Endometrium (tissue), 2 donors: ENCODE measurements around the gene KLK11.

Experiments
- FAIRE-seq: peaks from 2 replicates; lab custom pipeline; 2012; peaks lifted over from hg19 to GRCh38; lab: Jason Lieb, UNC
- donor health status: control.
- donor health status: control.

KLK11 gene, protein sequence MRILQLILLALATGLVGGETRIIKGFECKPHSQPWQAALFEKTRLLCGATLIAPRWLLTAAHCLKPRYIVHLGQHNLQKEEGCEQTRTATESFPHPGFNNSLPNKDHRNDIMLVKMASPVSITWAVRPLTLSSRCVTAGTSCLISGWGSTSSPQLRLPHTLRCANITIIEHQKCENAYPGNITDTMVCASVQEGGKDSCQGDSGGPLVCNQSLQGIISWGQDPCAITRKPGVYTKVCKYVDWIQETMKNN

DNA sequence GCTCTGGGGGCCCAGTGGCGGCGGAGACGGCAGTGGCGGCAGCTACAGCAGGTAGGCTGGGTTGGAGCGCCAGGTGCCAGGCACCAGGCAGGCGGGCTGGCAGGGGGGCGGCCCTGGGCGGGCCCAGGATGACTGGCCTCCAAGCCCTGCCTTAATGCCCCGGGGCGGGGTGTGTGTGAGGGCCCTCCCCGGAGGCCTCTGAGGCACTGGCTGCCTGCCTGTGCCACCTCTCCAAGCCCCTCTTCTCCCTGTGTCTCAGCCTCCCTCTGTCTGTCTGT is at the start of gene KLK11:
Gene KLK11, minus strand, starts transcription at position 63 of the 278 bp plus-strand sequence. CDS start 985 bp downstream, outside the sequence.
- FAIRE-seq: no peak

DNA sequence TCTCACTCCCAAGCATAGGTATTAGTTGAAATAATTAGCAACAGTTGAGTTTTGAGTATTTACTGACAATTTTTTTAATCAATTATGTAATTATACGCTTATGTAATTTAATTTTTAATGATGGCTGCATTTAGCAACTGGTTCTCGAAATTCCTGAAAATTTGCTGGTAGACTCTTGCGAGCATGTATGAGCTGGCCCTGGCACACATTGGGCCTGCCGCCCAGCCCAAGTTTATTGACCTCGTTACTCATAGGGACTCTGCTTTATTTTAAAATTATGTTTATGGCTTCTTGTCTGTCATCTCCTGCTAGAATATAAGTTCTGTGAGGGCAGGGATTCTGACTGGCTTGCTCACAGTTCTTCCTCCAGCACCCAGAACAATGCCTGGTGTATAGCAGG is 49.6 kb upstream of the KLK11 start:
- no peak for FAIRE-seq

DNA sequence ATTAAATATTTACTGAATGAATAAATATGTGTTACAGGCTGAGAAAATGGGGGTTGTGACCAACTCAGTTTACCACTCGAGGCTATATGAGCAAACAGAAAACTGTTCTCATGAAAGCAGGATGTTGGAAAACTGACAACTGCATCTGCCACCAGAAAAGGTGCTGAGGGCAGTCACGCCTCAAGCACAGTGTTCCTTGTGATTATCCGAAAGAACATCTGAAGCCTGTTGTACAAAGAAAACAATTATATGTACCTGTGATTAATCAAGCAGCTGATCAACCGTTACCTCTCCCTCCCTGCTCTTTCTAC is 44.6 kb upstream of the KLK11 start:
- no peak for FAIRE-seq

DNA sequence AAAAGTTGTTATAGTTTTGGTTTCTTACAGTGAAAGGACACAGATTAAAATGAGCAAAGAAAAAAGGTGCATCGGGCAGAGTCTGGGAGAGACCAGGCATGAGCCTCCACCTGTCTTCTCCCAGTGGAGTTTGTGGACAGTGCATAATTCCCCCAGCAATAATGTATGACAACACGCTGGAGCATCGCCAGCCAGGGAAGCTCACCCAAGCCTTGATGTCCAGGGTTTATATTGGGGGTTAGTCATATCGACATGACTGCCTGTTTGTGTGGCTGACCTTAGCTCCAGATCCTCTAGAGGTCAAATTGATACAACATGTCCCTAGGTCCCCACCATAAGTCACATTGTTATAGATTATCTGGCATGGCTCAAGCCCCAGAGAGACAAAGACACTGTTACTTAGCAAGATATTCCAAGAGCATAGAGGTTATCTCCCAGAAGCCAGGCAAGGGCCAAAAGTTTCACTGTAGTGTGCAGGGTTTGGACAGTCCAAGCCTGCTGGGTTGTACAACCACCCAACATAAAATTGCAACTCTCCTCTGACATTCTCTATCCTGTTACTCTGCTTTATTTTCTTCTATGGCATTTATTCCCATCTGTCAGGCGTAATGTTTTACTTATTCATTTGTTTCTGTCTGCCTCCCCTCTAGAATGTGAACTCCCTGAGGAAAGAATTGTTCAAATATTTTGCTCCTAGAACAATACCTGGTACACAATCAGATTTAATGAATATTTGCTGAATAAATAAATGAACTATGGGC is 44.1 kb upstream of the KLK11 start:
- no peak for FAIRE-seq

DNA sequence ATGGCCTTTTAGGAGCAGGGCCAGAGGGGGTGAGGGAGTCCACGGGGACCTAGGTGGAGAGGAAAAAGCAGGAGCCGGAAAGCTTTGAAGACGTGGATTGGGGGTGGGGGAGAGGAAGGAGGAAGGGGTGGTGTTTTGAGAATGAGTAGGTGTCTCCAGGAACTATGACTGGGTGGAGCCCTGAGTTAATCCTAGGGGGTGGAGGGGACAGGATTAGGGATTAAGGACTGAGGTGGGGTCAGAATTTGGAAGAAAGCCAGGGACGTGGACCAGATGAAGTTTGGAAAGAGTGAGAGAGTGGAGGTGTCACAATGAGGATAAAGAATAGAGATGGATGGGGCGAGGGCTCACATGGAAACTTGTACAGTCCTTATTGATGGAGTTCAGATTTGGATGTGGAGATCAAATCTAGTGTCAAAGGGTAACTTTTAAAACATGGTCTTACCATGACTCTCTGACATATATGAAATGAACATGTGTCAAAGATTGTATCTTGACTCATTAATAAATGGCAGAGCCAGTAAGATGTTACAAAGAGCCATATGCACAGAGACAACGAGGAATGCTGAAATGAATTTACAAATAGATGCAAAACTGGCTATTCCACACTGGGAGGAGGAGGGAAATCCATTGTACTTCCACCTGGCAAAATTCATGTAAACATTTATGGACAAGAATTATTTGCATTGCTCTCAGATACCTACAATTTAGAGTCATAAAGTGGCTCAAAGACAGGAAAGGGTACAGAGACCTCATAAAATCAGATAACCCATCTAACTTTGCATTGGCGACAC is 40.2 kb upstream of the KLK11 start:
- FAIRE-seq: no peak

DNA sequence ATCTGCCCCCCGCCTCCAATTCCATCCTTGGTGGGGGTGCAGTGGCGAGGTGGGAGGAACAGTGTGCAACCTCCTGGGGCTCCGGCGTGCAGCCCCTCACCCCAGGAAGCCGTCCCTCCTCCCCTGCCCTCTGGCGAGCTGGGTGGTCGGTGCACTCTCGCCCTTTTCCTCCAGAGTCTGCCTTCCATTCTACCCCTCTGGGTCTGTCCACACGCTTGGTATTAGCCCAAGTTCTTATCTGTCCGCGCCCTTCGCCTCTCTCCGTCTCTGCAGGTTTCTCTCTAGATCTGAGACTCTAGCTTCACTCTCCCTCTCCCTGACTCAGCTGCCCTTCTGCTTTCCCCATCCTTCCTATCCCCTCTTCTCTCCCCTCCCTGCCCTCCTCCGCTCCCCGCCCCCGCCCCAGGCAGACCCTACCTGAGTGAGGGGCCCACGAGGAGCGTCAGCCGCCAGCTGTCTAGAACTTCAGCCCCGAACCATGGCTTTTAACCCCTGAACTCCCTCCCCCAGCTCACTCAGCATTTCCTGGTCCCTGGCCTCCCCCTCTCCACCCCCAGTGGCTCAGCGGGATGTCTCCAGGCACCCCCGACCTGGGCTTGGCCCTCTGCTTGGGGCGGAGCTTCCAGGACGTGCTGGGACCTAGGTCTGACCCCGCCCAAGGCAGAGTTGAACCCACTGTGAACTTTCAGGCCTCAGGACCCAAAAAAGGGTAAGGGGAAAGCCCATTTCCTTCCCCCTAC is 39.0 kb upstream of the KLK11 start:
- no peak for FAIRE-seq

DNA sequence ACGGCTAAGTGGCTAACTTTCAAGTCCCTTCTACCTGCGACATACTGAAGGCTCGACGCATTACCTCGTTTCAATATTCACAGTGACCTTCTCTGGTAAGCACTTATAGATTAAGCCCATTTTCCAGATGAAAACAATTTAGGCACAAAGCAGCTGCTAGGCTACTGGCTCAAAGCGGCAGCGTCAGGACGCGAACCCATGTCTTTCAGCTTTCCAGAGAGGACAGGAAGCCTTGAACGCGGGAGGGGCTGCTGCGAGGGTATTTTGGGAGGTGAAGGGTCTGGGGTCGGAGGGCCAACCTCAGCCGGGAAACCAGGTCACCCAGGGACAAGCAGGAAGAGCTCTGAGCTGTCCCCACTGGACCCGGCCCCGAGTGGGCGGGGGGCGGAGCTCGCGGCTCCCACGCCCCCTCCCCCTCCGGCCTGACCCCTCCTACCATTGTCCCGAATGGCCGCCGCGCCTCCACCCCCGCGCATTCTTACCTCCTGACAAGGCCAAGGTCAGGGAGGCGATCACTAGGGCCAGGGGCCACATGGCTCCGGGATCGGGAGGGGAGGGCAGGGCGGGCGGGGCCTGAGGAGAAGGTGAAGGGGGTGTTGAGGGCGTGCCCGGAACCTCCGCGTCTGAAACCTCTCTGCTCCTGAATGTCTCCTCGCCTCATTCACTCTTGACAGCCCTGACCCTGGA is 38.3 kb upstream of the KLK11 start, which contains the start of gene KLK13:
Gene KLK13, minus strand, starts transcription at position 559 of the 687 bp plus-strand sequence. Its CDS starts 25 bp downstream, at position 534.
- no peak for FAIRE-seq

DNA sequence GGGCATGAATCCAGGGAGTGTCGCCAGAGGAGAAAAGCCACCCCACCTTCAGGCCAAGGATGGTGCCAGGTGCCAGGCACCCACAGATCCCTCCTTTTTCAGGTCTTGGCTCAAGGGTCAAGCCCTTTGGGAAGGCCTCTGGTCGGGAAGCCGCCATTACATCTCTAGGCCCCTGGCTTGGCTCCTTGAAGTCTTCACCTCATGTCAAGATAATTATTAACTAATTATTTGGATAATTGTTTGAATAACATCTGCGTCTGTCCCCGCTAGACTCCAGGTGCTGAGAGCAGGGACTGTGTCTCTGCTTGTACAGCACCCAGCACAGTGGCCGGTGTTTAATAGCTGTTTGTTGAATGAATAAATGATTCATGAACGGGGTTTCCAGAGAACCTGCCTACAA is 37.2 kb upstream of the KLK11 start:
- FAIRE-seq: no peak

DNA sequence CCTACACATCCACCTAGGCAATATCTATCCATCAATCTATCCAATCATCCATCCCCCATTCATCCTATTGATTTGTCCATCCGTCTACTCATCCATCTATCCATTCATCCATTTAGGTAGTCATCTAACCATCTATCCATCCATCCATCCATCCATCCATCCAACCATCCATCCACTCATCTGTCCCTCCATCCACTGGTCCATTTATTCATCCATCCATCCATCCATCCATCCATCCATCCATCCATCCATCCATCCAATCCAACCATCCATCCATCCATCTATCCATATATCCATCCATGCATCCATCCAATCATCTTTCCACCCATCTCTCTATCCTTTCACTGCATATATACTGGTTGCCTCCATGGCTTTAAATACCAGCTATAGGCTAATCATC is 34.6 kb upstream of the KLK11 start:
- FAIRE-seq: no peak

DNA sequence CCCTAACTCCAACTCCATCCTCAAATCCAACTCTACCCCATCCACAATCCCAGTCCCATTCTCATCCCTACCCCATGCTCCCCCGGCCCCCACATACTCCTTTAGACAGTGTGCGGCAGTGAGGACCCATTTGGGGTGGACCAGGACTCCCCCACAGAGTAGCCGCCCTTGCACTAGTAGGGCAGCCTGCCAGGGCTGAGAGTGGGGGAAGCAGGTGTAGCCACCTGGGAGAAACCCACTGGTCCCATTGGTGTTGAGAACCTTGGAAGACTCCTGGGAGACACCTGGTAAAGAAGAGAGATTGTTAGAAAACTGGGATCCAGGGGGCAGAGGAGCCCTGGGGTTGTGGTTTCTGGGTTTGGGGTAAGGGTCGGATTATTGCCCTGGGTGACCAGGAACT is 33.9 kb upstream of the KLK11 start:
- FAIRE-seq: no peak

DNA sequence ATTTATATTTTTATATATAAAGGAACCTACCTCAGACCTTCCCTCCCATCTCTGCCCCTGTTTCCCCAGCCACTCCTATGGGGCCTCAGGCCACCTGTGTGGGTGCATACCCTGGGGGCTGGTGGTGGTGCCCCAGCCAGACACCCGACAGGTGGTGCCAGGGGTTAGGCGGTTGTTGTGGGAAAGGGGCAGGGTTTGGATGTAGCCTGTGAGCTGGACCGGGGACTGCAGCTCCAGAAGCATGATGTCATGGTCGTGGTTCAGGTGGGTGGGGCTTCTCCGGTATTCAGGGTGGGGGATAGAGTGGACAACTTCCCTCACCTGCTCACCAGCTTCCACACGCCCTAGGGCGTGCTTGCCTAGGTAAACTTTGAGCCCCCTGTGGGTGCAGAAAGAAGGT is 33.3 kb upstream of the KLK11 start:
- no peak for FAIRE-seq

DNA sequence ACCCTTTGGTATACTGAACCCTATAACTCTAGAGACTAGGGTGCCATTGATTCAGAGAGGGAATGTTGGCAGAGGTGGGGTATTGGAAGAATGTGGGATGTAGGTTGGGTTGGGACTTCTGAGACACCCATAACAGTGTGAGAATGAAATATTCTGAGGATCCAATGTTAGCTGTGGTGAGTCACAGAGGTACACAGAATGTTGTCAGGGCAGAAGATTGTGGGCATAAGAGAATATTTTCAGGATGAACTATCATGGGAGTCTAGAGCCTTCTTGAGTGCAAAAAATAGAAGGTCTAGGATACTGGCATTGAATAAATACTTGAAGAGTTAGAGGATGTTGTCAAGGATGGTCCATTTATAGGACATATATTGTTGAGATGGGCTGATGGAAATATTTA is 29.4 kb upstream of the KLK11 start:
- FAIRE-seq: no peak

DNA sequence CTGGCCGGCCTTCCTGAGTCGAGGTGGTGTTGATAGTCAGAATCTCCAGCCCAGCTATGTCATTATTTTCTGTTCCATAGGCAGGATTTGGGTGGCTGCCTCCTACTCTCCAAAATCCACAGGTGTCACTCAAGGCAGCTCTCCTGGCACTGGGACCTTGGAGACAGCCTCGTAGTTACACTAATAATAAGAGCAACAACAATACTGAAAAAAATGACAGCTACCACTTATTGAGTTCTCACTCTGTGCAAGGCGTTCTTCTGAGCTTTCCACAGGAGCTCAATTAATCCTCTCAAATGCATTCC is 20.6 kb upstream of the KLK11 start:
- FAIRE-seq: no peak

DNA sequence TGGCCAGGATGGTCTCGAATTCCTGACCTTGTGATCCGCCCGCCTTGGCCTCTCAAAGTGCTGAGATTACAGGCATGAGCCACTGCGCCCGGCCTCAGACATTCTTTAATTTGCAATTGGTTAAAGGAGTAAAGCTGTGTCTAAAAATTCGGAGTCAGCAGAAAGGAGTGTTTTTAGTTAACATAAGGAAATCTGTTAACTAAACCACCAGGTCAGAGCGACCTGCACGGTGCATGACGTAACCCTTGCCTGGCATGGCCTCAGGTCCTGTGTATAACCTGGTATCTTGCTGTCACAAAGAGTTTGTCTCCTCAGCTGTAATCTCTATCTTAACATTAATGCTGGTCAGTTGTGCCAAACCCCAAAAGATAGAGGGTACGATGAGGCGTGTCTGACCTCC is 17.9 kb upstream of the KLK11 start:
- FAIRE-seq: no peak

DNA sequence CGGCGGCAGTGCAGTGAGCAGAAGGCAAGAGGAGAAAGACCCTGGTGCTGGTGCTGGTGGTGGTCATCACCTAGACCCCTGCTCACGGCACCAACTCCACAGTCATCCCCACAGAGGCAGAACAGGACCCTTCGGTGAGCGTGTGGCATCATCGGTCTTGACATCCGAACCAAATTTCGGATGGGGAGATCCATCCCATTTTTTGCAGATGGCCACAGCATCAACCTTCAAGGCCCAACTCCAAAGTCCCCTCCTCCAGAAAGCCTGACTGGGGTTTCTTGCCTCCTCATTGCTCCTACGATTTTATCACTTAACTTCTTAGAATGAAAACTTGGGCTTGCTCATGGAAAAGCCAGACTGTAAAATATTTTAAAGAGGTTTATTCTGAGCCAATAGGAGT is 17.1 kb upstream of the KLK11 start:
- FAIRE-seq: no peak

DNA sequence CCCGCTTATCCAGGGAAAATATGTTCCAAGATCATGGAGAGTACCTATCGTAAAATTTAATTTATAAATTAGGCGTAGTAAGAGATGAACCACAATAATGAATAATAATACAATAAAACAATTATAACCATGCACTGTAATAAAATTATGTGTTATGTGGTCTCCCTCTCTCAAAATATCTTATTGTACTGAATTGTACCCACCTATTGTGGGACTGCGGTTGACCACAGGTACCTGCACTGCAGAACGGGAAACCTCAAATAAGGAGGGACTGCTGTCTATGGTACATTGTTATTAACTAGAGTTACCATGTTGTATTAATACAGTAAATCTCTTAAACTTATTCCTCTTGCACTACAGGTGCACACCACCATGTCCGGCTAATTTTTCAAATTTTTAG is 13.7 kb upstream of the KLK11 start:
- no peak for FAIRE-seq

DNA sequence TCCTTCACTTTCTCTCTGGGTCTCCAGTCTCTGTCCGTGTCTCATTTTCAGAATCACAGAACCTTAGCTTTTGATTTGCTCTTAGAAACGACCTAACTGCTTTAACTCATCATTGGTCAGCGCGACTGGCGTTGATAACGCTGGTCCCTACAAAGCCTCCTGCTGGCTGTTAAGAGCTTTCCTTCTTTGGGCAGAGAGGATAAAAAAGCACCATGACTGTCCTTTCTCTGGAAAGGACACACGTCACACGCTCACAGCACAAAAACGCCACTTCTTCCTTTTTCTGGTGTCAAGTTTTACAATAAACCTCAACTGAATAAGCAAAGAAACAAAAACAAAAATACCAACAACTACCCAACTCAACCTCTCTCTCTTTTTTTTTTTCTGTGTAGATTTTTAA is 10.1 kb upstream of the KLK11 start:
- no peak for FAIRE-seq

DNA sequence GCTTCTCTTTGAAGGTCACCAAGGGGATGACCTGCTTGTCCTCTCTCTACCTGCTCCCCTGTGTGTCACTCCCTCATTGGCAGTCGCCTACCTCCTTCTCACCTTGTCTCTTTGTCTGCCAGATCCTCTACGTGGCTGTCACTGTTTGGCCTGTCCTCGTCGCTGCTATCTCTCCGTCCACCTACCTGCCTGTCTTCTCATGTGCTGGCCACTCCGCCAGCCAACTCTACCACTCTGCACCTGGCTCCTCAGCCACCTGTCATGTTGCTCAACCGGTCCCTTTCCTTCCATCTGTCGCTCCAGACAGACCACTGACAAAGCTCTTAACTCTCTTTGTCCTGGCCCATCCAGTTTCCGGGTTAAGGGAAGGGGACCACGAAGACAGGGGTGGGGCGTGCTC is 8.3 kb upstream of the KLK11 start, which contains the start of gene KLK12:
Gene KLK12, minus strand, starts transcription at position 299 of the 400 bp plus-strand sequence. CDS start 381 bp downstream, outside the sequence.
- FAIRE-seq: no peak

DNA sequence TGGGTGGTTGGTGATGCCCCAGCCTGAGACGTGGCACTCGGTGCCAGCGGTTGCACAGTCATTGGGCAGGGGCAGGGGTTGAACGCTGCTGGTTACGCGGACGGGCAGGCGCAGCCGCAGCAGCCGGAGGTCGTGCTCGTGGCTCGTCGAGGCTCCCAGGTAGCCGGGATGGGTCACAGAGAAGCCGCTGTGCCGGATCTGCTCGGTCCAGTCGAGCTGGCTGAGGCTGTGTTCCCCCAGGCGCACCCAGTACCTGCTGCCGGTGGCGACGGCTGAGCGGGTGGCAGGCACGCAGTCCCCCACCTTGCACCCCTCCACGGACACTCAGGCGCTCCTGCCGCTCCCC is 5.4 kb upstream of the KLK11 start:
- no peak for FAIRE-seq

DNA sequence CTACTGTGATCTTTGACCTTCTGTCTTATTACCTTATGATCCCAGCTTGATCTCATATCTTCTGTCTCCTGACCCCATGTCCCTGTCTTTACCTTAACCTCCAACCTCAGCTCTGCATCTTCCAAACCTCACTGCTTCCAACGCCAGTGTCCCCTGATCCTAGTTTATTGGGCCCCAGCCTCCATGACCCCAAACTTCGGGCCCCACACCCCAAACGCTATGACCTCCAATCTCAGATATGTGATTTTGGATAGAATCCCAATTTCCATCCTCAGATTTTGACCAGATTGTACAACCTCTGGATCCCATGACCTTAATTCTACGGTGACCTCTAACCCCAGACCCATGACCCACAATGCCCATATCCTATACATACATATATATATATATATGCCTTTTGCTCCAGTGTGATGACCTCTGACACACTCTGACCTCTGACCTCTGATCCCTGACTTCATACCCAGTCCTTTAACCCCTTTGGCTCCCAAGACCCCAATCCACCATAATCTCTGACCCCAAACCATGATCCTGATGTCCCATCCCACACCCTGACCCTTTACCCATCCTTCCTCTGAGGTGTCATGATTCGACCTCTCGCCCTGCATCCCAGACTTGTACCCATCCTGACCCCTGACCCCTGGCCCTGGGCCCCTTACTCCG is 4.9 kb upstream of the KLK11 start:
- FAIRE-seq: no peak

DNA sequence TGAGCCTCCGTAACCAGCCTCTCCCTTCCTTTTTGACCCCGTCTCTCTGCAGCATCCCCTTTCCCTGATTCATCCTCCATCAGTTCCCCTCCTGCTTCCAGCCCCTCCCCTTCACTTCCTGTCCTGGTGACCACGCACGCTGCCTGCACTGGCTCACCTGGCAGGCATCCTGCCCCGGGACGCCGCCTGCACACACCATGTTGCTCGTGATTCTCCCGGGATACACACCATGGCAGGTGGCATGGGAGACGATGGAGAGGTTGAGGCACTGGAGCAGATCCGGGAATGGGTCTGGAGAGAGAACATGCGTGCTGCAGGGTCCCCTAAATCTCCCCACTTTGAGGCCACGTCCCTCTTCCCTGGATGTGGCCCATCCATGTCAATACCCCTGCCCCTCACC is 4.2 kb upstream of the KLK11 start:
- no peak for FAIRE-seq

DNA sequence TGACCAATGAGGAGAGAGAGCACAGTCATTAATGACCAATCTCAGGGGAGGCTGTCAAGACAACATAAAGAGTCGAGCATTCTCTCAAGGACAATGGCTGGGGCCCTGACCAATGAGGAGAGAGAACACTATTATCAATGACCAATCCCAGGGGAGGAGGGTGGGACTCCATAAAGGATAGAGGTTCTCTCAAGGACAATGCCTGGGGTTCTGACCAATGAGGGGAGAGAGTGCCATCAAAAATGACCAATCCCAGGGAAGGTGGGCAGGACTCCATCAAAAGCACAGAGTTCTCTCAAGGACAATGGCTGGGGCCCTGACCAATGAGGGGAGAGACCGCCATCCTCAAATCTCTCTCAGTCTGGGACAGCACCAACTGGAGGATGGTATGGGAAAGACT is 3.3 kb upstream of the KLK11 start:
- no peak for FAIRE-seq
